Measurements from ENCODE around the gene SYNPR. TPM values are rescaled to one million over a fixed set of nuclear protein-coding genes. Genes with fewer than 3 reads are reported as not detected.

Gene SYNPR
- total RNA-seq, 1 experiment from 2014 or later, result not detected

- ATAC-seq, result no peak
- ChIA-PET CTCF (no interaction called here), POLR2A (ENCODE audit: unreplicated experiment) (no interaction called here)
- DNase-seq, result no peak
- Histone ChIP-seq H3K79me2 (ENCODE audit: low read length) (no peaks in the 10 kb centered on the region), H2AFZ (ENCODE audit: low read length) (no peak overlapping the region), H3K4me1 (ENCODE audit: insufficient read depth, low read length) (no peaks in the 10 kb centered on the region), H3K4me3 (ENCODE audit: low read length) (no peak overlapping the region), H3K9me3 (ENCODE audit: low read length) (no peaks in the 10 kb centered on the region), H3K9ac (ENCODE audit: low read length) (no peak overlapping the region), H3K27me3 (ENCODE audit: low read length) (0 out of 2 replicates have a peak, but pooled peaks cover 3% of the 10 kb centered on the region), H3K27ac (ENCODE audit: low read length) (no peak overlapping the region), H3K9me2 (replicated peaks; ENCODE audit: low read length) (no peaks in the 10 kb centered on the region), H3F3A (ENCODE audit: low read length, unreplicated experiment) (no peaks in the 10 kb centered on the region), H3K4me2 (ENCODE audit: low read length) (no peak overlapping the region), H4K20me1 (ENCODE audit: low read length) (no peaks in the 10 kb centered on the region), H3K36me3 (ENCODE audit: low read depth, low read length) (no peaks in the 10 kb centered on the region)
- TF ChIP-seq EZH2phosphoT487 (IDR thresholded peaks at IDR 0.05; ENCODE audit: borderline replicate concordance, low read length) (no peak), CTCF (conservative IDR thresholded peaks at IDR 0.05; ENCODE audit: low read depth, low read length) (no peak), EZH2 (IDR thresholded peaks at IDR 0.05; ENCODE audit: low read length, unreplicated experiment) (no peak)
- BruUV-seq (replicated peaks), result no TSS peak
- intact Hi-C loops (cut with micrococcal nuclease), result no loop called here
Observed at GRCh38 chr3:63557912-63558311, 279.8 kb downstream of the SYNPR start.

- H3K4me3 ChIP-seq (ENCODE audit: low read length), result no peak overlapping the region
- CTCF ChIA-PET, result no interaction called here
- no peaks in the 10 kb centered on the region for H4K20me1 ChIP-seq (ENCODE audit: low read length)
- no peak overlapping the region for H3K27ac ChIP-seq (ENCODE audit: low read length)
- H3K79me2 ChIP-seq (ENCODE audit: low read length), result no peaks in the 10 kb centered on the region
- H3K4me1 ChIP-seq (ENCODE audit: insufficient read depth, low read length), result no peaks in the 10 kb centered on the region
- intact Hi-C loops (cut with micrococcal nuclease), result no loop called here
- ATAC-seq (no peak), DNase-seq (no peak)
- H3K27me3 ChIP-seq (ENCODE audit: low read length), result 0 out of 2 replicates have a peak, but pooled peaks cover 3% of the 10 kb centered on the region
- H3K9me2 ChIP-seq (replicated peaks; ENCODE audit: low read length), result no peaks in the 10 kb centered on the region
- H3K36me3 ChIP-seq (ENCODE audit: low read depth, low read length), result no peaks in the 10 kb centered on the region
- H2AFZ ChIP-seq (ENCODE audit: low read length), result no peak overlapping the region
- H3K9me3 ChIP-seq (ENCODE audit: low read length), result no peaks in the 10 kb centered on the region
- no peak overlapping the region for H3K9ac ChIP-seq (ENCODE audit: low read length)
- POLR2A ChIA-PET (ENCODE audit: unreplicated experiment), result no interaction called here
- H3K4me2 ChIP-seq (ENCODE audit: low read length), result no peak overlapping the region
- TF ChIP-seq EZH2 (IDR thresholded peaks at IDR 0.05; ENCODE audit: low read length, unreplicated experiment), result no peak
- no peaks in the 10 kb centered on the region for H3F3A ChIP-seq (ENCODE audit: low read length, unreplicated experiment)
- no TSS peak for BruUV-seq (replicated peaks)
Observed at GRCh38 chr3:63559884-63560283, 281.8 kb downstream of the SYNPR start.

GRCh38 chr3:63561879-63562278 is 283.8 kb downstream of the SYNPR start:
- Histone ChIP-seq H3K9ac (ENCODE audit: low read length) (no peak overlapping the region), H3F3A (ENCODE audit: low read length, unreplicated experiment) (no peaks in the 10 kb centered on the region), H3K36me3 (ENCODE audit: low read depth, low read length) (no peaks in the 10 kb centered on the region), H3K4me1 (ENCODE audit: insufficient read depth, low read length) (no peaks in the 10 kb centered on the region), H2AFZ (ENCODE audit: low read length) (no peak overlapping the region), H3K27ac (ENCODE audit: low read length) (no peak overlapping the region), H3K79me2 (ENCODE audit: low read length) (no peaks in the 10 kb centered on the region), H4K20me1 (ENCODE audit: low read length) (no peaks in the 10 kb centered on the region), H3K27me3 (ENCODE audit: low read length) (no peaks in the 10 kb centered on the region), H3K4me2 (ENCODE audit: low read length) (no peak overlapping the region), H3K9me2 (replicated peaks; ENCODE audit: low read length) (no peaks in the 10 kb centered on the region), H3K9me3 (ENCODE audit: low read length) (no peaks in the 10 kb centered on the region), H3K4me3 (ENCODE audit: low read length) (no peak overlapping the region)
- TF ChIP-seq EZH2phosphoT487 (IDR thresholded peaks at IDR 0.05; ENCODE audit: borderline replicate concordance, low read length) (no peak), EZH2 (IDR thresholded peaks at IDR 0.05; ENCODE audit: low read length, unreplicated experiment) (no peak), CTCF (conservative IDR thresholded peaks at IDR 0.05; ENCODE audit: low read depth, low read length) (no peak)
- BruUV-seq (replicated peaks), result no TSS peak
- intact Hi-C loops (cut with micrococcal nuclease), result no loop called here
- CTCF ChIA-PET, result no interaction called here
- ATAC-seq (no peak), DNase-seq (no peak)
- POLR2A ChIA-PET (ENCODE audit: unreplicated experiment), result no interaction called here

Data from PC-3 (cell line).